HG02938 (cell line): ENCODE measurements around the gene RNF215.
"Not testable (repeated sequence)": the region's sequence is repeated elsewhere in the genome, so short reads cannot be mapped to it uniquely, and the experiment has no call there.

Experiments
- ATAC-seq: cut with Tn5 transposase; IDR thresholded peaks from one replicate; pipeline ENCODE4 v1.9.1; 2021; ENCODE audit warnings: mild to moderate bottlenecking, moderate library complexity; ENCODE audit not compliant: unreplicated experiment

RNF215 gene

DNA sequence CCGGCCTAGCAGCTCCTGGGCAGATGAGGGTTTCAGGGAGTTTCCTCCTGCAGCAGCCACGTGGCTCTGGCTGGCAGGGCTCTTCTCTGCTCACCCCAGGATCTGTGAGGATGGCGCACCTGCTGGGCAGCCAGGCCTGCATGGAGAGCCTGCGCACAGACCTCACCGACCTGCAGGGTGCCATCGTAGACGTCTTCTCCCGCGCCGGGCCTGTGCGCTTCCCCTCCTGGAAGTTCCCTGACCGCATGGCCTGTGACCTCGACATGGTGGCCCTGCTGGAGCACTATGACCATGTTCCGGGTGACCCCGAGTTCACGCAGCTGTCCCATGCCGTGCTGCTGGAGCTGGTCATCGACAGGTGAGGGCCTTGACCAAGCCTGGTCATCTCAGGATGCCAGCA, 21.3 kb downstream of the RNF215 start:
- no peak for ATAC-seq

DNA sequence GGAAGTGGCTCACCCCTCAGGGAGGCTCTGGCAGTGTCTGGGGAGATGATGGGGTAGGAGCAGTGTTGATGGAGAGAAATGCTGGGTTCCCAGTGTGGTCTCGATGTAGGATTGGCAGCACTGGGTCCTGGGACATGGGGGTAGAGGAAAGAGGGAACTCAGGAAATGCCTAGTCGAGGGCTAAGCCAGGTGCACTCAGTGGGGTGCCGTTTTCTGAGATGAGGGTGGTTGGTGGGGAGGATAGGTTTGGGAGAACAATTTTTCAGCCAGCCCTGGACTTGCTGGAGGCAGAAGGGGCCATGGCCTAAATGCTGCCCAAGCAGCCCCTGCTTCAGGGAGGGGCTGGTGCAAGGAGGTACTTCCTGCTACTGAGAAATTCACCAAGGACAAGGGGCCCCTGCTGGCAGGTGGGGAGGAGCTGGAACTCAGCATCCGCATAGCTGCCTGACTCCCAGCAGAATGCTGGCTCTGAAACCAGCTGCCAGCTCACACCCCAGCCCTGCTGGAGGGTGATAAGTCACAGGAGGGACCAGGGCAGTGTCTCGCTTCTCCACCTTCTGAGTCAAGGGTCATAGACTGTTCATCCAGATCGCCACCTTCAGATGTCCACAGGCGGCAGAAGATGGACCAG, 24.4 kb downstream of the RNF215 start:
- ATAC-seq = no peak

DNA sequence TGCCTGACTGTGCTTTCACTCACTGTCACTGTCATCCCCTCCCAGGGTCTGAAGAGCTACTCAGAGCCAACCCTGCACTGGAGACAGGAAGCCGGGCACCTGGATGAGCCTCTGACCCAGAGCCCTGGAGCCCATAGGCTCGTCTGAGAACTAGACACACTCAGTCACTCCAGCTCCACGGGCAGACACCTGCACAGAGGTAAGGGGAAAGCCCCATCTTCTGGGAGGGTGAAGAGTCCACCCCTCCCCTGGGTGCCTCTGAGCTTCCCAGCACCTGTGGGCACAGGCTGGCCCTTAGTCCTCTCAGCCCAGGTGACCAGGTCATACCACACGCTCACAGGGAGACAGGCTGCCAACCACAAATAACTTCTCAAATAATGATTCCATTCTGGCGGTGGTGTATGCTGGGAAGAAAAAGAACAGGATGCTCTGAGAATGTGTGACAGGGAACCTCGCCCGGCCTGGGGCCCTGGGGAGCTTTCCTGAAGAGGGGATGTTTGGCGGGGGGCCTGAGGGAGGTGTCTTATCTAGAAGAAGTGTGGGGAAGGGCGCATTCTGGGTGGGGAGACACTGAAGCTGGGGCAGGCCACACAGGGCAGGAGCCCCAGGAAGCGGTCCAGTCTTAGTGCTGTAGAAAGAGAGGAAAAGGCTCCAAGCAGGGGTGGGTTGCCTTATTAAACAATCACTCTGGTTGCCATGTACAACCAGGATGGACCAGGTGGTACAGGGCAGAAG, 25.1 kb downstream of the RNF215 start:
- no peak for ATAC-seq

DNA sequence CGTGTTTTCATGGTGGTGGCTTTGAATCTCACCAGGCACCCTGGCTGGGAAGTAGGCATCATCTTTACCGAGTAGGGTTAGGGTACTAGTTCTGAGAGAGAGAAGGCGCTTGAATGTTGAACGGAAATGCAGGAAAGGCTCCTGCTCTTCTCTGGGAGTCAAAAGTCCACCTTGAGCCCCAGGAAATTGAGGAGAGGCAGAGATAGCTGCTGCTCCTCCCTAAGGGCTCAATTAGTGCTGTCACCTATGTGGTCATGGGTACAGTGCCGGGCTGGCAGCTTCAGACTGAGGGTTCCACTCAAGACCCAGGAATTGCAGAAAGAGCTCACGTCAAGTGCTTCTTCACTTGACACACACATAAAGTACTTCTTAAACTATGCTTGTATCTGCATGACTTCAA, 28.7 kb downstream of the RNF215 start:
- no peak for ATAC-seq

DNA sequence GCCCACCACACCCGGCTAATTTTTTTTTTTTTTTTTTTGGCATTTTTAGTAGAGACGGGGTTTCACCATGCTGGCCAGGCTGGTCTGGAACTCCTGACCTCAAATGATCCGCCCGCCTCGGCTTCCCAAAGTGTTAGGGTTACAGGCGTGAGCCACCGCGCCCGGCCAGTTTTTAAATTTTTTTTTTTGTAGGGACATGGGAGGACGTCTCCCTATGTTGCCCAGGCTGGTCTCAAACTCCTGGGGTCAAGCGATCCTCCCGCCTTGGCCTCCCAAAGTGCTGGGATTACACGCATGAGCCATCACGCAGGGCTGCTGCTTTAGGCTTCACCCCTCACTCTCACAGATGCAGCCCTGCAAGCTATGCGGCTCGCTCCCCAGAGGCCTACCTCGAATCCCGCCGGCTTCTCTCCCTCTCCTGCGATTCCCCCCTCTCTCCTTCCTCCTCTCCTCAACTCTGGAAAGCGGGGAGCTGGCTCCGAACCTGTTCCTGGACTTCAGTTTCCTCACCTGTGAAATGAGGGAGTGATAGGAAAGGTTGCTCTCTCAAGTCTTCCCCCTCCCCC, 29.5 kb downstream of the RNF215 start:
- no peak for ATAC-seq

DNA sequence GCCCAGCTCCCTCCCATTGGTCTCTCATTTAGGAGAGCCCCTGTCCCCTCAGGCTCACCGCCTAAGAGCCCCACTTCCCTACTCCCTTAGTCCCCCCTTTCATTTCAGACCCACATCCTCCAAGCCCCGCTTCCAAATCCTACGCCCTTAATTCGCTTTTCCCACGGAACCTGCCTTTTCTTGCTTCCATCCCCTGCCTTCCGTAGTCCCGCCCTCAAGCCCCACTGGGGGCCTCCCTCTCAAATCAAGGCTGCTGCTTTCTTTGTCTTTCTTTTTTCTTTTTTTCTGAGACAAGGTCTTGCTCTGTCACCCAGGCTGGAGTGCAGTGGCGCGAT, 30.0 kb downstream of the RNF215 start:
- ATAC-seq = no peak

DNA sequence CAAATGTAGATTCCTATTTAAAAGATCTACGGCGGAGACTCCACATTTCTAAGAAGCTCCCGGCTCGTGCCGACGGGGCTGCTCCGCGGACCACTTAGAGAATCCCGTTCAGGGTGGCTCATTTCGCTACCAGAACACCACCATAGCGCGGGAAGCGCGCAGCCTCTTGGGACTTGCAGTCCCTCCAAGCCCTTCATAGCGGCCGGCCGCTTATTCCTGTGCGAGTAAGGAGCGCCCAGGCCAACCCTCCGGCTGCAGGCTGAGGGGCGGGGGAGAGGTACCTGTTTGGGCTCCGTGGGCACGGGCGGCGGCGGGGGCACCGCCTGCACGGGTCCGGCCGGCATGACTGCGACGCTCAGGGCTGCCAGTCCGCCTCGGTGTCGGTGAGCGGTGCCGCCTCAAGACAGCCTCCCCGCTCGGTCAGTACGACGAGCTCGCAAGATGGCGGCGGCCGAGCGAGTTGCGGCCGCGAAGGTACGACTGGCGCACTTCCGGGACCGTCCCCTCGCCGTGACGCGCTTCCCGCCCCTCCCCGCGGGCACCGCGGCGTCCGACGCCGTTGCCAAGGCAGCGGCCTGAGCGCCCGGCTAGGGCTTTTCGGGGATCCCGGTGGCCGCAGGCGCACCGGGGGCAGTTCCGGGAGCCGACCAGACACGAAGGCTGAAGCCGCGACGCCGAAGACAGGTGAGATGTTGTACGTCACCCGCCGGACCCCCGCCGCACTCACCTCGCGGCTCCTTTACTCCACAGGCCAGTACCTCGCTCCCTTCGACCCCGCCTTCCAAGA, 30.6 kb downstream of the RNF215 start, which contains the start of the genes CCDC157 and SF3A1:
CCDC157 (plus strand) TSS at position 559 of the 787 bp plus-strand sequence. CDS start 8,994 bp downstream, outside the sequence.
SF3A1 (minus strand) TSS at position 446 of the 787 bp plus-strand sequence; CDS start at position 344, 102 bp downstream.
- ATAC-seq = peak; percentile 84

DNA sequence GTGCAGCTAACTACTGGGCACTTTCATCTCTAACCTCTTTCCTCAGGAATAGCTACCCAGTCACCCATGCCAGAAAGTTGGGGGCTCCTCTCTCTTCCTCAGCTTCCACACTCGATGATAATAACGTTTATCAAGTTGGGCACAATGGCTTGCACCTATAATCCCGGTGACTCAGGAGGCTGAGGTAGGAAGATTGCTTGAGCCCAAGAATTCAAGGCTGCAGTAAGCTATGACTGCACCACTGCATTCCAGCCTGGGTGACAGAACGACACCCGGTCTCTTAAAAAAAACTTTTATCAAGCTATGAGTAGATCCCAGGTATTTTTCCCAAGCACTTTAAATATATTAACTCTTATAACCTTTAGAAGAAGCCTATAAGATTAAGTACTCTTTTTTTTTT, 32.6 kb downstream of the RNF215 start:
- ATAC-seq = no peak

DNA sequence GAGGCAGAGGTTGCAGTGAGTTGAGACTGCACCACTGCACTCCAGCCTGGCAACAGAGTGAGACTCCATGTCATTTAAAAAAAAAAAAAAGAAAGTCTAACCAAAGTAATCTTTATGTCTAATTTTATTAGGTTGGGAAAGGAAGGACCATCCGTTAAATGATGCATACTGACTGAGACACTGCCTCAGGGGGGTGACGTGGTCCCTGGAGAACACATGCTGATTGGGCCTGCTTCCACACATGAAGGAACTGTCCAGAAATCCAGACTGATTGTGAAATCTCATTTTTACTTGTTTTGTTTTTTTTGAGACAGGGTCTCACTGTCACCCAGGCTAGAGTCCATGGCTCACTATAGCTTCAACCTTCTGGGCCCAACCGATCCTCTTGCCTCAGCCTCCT, 36.0 kb downstream of the RNF215 start:
- no peak for ATAC-seq

DNA sequence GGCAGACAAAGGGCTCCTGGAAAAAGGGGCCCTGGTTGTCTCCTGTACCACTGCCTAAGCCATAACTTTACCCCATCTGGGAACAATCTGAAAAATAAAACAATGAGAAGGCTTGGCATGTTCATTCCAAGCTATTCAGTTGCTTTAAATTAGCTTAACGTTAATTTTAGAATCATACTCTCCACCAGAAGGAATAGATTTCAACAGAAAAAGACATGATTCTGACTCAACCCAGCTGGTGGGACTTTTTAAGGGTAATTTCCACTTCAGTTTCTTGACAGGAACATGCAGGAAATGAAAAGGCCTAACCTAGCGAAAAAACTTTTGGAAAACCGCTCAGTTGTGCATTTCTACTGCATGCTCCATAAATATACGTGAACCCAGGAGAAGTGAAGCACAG, 38.4 kb downstream of the RNF215 start:
- ATAC-seq = no peak

DNA sequence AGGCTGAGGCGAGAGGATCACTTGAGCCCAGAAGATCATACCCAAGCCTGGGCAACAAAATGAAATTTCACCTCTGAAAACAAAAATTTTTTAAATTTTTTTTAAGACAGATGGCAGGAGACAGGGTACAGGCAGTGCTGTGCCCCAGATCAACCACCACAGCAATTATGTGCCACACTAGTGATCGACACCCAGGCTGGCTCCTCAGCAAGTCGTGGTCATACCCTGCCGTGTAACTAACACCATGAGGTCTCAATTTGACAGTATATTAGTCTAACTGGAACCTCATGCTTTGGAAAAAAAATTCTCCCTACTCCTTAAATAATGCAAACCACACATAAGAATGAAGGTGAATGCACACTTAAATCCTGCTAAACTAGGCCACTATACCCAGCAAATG, 38.8 kb downstream of the RNF215 start:
- no peak for ATAC-seq

DNA sequence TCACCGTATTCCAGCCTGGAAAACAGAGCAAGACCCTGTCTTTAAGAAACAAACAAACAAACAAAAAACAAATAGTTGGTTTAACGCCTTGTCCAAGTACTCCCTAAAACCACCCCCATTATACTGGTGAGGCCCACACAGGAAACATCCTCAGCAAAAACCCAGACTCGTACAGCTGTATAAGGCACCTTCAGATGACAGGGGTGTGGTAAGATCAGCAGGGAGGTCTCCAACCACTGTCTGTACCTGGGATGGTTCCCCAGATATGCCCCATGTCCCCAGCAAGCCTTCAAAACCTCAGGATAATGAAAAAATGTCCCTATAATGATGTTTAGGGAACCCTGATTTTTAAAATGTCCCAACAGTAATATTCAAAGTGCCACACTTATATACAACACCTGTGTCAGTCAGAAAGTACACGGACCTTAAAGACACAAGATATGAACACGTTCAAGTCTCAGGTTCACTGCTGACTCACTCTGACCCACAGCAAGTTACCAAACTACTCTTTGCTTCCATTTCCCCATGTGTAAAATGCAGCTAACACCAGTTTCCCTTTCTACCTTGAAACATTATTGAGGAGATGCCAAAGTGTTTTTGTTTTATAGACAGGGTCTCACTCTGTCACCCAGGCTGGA, 39.8 kb downstream of the RNF215 start:
- no peak for ATAC-seq

DNA sequence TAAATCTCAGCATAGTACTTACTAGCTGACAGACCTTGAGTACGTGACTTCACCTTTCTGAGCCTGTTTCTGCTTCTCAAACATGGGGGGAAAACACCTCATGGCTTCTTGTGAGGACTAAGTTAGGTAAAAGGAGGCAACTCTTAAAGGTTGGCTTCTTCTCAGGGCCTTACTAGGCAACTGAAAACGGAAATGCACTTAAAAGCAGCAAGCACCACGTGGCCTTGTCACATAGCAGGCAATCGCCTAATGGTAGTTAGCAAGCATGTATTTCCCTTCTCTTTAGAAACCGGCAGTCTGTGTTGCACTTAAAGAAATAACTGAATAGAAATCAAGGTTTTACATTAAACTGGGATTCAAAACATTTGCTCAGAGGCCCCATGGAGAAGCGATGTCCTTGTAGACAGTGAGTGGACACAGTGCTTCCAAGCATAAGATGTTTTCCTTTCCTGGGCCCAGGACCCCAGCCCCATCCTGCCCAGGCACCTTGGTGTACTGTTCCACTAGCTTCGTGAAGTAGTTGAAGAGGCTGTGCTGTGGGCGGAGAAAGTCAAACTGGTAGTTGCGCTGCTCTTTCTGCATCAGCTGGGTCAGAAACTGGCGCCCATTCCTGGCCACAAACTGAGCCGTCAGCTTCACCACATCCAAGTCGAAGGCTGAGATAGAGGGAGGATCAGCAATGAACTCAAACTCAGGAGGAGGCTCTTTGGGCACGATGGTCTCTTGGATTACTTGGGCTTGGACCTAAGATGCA, 42.6 kb downstream of the RNF215 start:
- no peak for ATAC-seq

DNA sequence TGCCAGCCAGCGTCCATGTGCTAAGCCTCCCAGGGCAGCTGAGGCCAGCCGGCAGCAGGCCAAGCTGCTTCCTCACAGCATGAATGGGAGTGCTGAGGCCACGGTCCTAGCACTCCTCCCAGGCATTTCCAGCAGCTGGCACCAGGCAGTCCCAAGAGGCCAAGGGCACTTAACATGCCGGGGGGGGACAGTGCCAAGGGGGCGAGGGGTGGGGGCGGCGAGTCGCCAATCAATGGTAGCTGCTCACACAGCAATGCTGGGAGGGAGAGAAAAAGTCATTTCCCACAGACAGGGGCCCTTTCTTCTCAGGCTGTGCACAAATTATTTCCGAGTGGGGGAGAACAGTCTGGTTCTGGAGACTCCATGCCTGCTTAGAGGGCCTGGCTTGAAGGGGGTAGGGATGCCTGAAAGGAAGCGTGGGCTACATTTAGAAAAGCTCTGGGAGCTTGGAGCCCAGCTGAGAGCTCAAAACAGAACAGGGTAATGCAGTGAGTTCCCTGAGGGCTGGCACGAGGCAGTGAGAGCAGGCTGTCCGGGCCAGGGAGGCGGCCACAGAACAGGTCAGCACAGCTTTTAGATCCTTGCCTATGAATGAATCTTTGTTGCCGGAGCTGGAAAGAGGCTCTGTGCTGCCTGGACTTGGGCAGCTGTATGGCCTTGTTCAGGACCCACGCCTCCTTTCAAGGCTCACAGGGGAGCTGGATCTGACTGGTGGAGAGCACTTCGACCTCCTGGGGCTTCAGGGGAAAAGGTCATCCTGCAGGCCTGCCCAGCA, 46.1 kb downstream of the RNF215 start:
- ATAC-seq = no peak

DNA sequence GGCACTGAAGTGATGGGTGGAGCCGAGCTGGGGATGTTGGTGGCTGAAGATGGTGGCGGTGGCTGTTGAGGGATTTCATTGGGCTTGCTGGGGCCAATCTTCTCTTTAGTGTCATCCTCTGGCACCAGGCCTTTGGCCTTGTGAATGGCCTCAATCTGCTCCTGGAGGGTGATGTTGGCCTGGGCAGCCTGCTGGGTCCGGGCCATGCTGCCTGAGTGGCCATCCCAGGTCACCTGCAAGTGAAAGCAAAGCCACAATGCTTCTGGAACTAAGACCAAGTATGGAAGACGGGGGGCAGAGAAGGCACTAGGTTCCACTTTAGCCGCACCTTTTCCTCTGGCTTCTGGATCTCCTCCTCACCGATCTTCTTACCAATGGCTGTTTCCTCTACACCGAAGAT, 48.4 kb downstream of the RNF215 start:
- ATAC-seq = no peak

DNA sequence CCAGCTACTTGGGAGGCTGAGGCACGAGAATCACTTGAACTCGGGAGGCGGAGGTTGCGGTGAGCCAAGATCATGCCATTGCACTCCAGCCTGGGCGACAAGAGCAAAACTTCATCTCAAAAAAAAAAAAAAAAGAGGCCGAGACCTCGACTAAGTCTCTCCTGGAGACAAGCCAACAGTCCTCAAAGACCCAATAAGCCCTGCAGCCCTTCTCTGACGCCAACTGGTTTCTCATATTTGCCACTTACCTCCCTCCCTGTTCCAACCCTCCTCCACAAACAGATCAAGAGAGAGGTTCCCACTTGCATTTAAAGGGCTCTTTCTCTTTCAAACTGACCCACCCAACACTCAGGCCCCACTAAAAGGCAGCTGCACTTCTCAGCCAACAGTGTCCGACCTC, 48.9 kb downstream of the RNF215 start:
- ATAC-seq = not testable (repeated sequence)

DNA sequence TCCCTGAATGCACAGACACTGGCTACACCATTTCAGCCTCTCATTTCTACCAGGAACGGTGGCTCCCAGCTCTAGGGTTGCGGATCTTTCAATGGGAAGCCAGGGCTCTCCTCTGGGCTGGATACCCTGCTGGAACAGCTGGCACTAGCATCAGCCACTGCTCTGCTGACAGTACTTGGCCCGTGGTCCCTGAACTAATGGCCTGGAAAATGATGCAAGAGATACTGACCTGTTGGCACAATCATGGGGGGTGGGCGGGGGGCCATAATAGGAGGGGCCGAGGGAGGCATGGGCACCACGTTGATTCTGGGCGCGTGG, 49.8 kb downstream of the RNF215 start:
- ATAC-seq = no peak

DNA sequence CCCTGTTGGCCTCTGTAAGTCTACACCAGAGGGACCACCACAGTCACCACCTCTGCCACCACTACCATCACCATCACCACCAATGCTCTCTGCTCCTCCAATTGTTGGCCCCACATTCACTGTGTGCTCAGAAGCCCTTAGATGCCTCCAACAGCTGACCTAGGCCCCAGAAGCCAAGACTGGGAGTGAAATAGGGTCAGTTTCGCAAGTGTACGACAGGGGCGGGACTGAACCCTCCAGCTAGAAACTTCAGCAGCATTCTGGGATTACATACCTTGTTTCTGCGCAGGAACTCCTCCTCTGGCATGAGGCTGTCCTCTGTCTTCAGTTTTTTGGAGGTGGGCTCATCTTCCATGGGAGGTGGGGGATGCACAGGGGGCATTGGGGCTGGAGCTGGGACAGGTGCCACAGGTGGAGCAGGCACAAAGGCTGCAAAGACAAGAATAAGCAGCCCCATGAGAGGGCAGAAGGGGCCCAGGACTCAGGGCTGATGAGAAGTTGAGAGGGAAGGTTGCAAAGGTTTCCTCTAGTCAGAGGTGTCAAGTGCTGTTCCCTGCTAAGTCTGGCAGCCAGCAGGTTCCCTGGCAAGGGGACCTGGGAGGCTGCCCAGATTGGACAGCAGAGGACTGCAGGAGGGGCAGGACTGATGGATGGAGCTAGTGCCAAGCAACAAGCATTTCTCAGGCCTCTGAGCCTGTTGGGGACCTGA, 50.3 kb downstream of the RNF215 start:
- ATAC-seq = no peak

DNA sequence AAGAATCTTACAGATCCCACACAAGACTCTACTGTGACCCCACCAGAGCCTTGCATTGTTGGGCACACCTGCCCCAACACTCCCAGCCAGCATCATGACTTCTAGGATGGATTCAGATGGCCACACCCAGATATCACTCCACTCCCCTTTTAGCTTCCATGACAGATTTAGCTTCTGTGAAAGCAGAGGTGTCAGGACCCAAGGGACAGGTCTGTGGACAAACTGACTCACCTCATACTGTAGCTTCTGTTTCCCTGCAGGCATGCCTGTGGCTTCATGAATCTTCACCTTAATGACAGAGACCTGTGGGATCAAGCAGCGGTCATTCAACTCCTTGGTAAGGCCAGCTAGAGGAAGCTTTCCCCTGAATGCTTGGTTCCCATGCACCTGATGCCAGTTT, 52.0 kb downstream of the RNF215 start:
- ATAC-seq = no peak
